SK-N-SH treated with all-trans-retinoic acid at 6 μM for 48 hours (cell line): ENCODE data around the gene CADM2.

Experiments
- ATAC-seq: fragments of 200-7000 bp; cut with Tn5 transposase; 3 replicates; pipeline ENCODE4 v1.9.1; 2020; ENCODE audit warnings: mild to moderate bottlenecking, moderate library complexity
- ARNTL ChIP-seq: fragments of 450-650 bp; formaldehyde crosslinking; IDR thresholded peaks from 2 replicates; pipeline ENCODE4 v1.5.0; 2020; ENCODE audit warnings: low read depth, mild to moderate bottlenecking, moderate library complexity, borderline replicate concordance
- BACH2 ChIP-seq: fragments of 250-450 bp; sonication (Bioruptor Pico); IDR thresholded peaks from 2 replicates; pipeline ENCODE4 v1.9.0; 2021; ENCODE audit warnings: mild to moderate bottlenecking, borderline replicate concordance
- CSDC2 ChIP-seq: fragments of 250-450 bp; sonication (Bioruptor Pico); IDR thresholded peaks from 2 replicates; pipeline ENCODE4 v1.5.0; 2020; ENCODE audit warnings: mild to moderate bottlenecking, moderate library complexity
- CSRNP3 ChIP-seq: fragments of 250-450 bp; sonication (Bioruptor Pico); IDR thresholded peaks from 2 replicates; pipeline ENCODE4 v1.5.1; 2021; ENCODE audit warnings: mild to moderate bottlenecking, moderate library complexity
- ESRRG ChIP-seq: fragments of 250-450 bp; sonication (Bioruptor Pico); IDR thresholded peaks from 2 replicates; pipeline ENCODE4 v1.6.1; 2021; ENCODE audit warnings: mild to moderate bottlenecking
- GLIS3 ChIP-seq: fragments of 250-450 bp; sonication (Bioruptor Pico); IDR thresholded peaks from 2 replicates; pipeline ENCODE4 v1.5.0; 2020; ENCODE audit warnings: mild to moderate bottlenecking, moderate library complexity
- ISL1 ChIP-seq: fragments of 250-450 bp; sonication (Bioruptor Pico); IDR thresholded peaks from 2 replicates; pipeline ENCODE4 v2.1.2; 2022; ENCODE audit warnings: mild to moderate bottlenecking, moderate library complexity
- OSR1 ChIP-seq: fragments of 250-450 bp; sonication (Bioruptor Pico); IDR thresholded peaks from 2 replicates; pipeline ENCODE4 v1.8.0; 2022; ENCODE audit warnings: moderate library complexity, mild to moderate bottlenecking, inconsistent platforms
- POU6F1 ChIP-seq: fragments of 250-450 bp; sonication (Bioruptor Pico); IDR thresholded peaks from 2 replicates; pipeline ENCODE4 v1.8.0; 2021; ENCODE audit warnings: low read depth, mild to moderate bottlenecking, moderate library complexity, borderline replicate concordance
- PPARA ChIP-seq: fragments of 250-450 bp; sonication (Bioruptor Pico); IDR thresholded peaks from 2 replicates; pipeline ENCODE4 v1.5.0; 2020; ENCODE audit warnings: mild to moderate bottlenecking, borderline replicate concordance
- RARB ChIP-seq: fragments of 250-450 bp; sonication (Bioruptor Pico); IDR thresholded peaks from 2 replicates; pipeline ENCODE4 v1.8.0; 2021; ENCODE audit warnings: mild to moderate bottlenecking, moderate library complexity
- SNAI2 ChIP-seq: fragments of 250-450 bp; sonication (Bioruptor Pico); IDR thresholded peaks from 2 replicates; pipeline ENCODE4 v1.5.0; 2020; ENCODE audit warnings: mild to moderate bottlenecking, moderate library complexity
- TCF4 ChIP-seq: fragments of 250-450 bp; sonication (Bioruptor Pico); IDR thresholded peaks from 2 replicates; pipeline ENCODE4 v1.8.0; 2021; ENCODE audit warnings: mild to moderate bottlenecking, moderate library complexity, borderline replicate concordance
- TOX ChIP-seq: fragments of 250-450 bp; sonication (Bioruptor Pico); IDR thresholded peaks from 2 replicates; pipeline ENCODE4 v1.8.0; 2021; ENCODE audit warnings: mild to moderate bottlenecking, moderate library complexity, borderline replicate concordance
- TSHZ2 ChIP-seq: fragments of 250-450 bp; sonication (Bioruptor Pico); IDR thresholded peaks from 2 replicates; pipeline ENCODE4 v1.5.0; 2020; ENCODE audit warnings: mild to moderate bottlenecking, moderate library complexity
- ZC3H10 ChIP-seq: fragments of 250-450 bp; sonication (Bioruptor Pico); IDR thresholded peaks from 2 replicates; pipeline ENCODE4 v1.5.1; 2021; ENCODE audit warnings: mild to moderate bottlenecking, moderate library complexity
- ZFP30 ChIP-seq: fragments of 450-650 bp; formaldehyde crosslinking; IDR thresholded peaks from 2 replicates; pipeline ENCODE4 v1.5.0; 2022; ENCODE audit warnings: mild to moderate bottlenecking, moderate library complexity
- ZNF565 ChIP-seq: fragments of 450-650 bp; formaldehyde crosslinking; conservative IDR thresholded peaks from 2 replicates; pipeline ENCODE4 v1.5.0; 2020; ENCODE audit warnings: low read depth, mild to moderate bottlenecking, moderate library complexity
- ZNF70 ChIP-seq: fragments of 450-650 bp; formaldehyde crosslinking; IDR thresholded peaks from 2 replicates; pipeline ENCODE4 v1.5.0; 2020; ENCODE audit warnings: mild to moderate bottlenecking, moderate library complexity
- ZNF8 ChIP-seq: fragments of 450-650 bp; formaldehyde crosslinking; IDR thresholded peaks from 2 replicates; pipeline ENCODE4 v1.5.0; 2020; ENCODE audit warnings: mild to moderate bottlenecking, moderate library complexity
- TF ChIP-seq, protein P1 (sequence below): fragments of 250-450 bp; sonication (Bioruptor Pico); IDR thresholded peaks from 2 replicates; pipeline ENCODE4 v1.8.0; 2020; ENCODE audit warnings: mild to moderate bottlenecking, moderate library complexity, borderline replicate concordance

Gene CADM2

DNA sequence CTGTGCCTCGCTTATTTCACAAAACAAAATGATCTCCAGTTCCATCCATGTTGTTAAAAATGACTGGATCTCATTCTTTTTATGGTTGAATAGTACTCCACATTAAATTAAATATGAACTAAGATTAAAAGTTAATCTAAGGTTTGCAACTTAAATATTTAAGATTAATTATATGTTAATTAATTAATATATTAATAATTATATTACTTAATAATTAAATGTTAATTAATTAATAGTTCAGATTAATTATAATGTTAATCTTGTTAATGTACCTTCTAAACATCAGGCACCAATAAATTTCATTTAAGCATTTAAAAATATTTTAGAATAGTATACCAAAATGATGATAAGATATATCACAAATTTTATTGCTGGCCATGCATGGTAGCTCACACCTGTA, 971.9 kb downstream of the CADM2 start:
- ATAC-seq = no peak

GRCh38 chr3:85933326-85933725, 974.5 kb downstream of the CADM2 start:
- TF ChIP-seq ZFP30 = no peak
- no peak for TF ChIP-seq CSRNP3 (CRISPR knock-in tag)
- TF ChIP-seq TSHZ2 (CRISPR knock-in tag) = no peak
- TF ChIP-seq TOX (CRISPR knock-in tag) = no peak
- TF ChIP-seq ZC3H10 (CRISPR knock-in tag) = no peak
- TF ChIP-seq TCF4 (CRISPR knock-in tag) = no peak
- TF ChIP-seq ARNTL = no peak
- TF ChIP-seq, protein P1, sequence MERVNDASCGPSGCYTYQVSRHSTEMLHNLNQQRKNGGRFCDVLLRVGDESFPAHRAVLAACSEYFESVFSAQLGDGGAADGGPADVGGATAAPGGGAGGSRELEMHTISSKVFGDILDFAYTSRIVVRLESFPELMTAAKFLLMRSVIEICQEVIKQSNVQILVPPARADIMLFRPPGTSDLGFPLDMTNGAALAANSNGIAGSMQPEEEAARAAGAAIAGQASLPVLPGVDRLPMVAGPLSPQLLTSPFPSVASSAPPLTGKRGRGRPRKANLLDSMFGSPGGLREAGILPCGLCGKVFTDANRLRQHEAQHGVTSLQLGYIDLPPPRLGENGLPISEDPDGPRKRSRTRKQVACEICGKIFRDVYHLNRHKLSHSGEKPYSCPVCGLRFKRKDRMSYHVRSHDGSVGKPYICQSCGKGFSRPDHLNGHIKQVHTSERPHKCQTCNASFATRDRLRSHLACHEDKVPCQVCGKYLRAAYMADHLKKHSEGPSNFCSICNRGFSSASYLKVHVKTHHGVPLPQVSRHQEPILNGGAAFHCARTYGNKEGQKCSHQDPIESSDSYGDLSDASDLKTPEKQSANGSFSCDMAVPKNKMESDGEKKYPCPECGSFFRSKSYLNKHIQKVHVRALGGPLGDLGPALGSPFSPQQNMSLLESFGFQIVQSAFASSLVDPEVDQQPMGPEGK (CRISPR knock-in tag) = no peak
- no peak for TF ChIP-seq CSDC2
- no peak for TF ChIP-seq POU6F1 (CRISPR knock-in tag)
- TF ChIP-seq ZNF565 (CRISPR knock-in tag) = no peak
- TF ChIP-seq OSR1 (CRISPR knock-in tag) = no peak
- TF ChIP-seq ZNF8 (CRISPR knock-in tag) = no peak
- no peak for TF ChIP-seq RARB (CRISPR knock-in tag)
- no peak for TF ChIP-seq GLIS3
- no peak for TF ChIP-seq BACH2 (CRISPR knock-in tag)
- no peak for TF ChIP-seq PPARA (CRISPR knock-in tag)
- no peak for TF ChIP-seq ESRRG (CRISPR knock-in tag)
- TF ChIP-seq SNAI2 (CRISPR knock-in tag) = no peak
- TF ChIP-seq ISL1 (CRISPR knock-in tag) = no peak

More for the DNA sequence above, 971.9 kb downstream of the CADM2 start:
- no peak for TF ChIP-seq BACH2 (CRISPR knock-in tag)

DNA sequence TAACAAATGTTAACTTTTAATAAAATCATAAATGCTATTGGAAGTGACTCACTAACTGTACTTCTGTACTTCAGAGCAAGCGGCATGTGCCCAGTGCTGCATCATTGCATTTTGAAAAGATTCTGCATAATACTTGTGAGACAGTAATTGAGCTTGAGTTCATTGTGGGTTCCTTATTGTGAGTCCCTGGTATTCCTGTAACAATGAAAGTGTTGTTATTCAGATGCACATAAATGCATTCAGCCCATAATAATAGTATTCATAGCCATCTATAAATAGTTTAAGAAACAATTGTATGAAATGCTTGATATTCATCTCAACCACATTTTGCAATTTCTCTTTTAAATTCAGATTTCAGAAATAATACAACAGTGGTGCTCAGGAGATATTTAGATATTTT, 976.4 kb downstream of the CADM2 start:
- no peak for ATAC-seq

More at GRCh38 chr3:85933326-85933725, 974.5 kb downstream of the CADM2 start:
- no peak for ATAC-seq

DNA sequence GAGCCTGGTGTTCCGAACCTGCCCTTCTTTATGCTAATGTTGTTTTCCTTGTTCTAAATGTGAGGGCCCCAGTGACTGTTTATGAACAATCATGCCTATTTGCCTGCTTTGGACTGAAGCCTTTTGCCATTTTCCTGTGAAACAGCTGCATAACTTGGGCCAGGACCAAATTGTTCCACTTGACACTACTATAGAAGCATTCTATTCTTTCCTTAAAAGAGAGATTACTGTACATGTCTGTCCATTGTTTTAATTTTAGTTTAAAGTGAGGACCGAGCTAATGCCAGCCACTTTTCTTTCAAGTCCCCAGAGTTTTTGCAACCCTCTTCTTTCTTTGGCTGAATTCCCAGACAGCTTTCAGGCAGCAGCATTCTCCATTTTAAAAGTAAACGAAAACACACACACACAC, 980.3 kb downstream of the CADM2 start:
- ATAC-seq = no peak

More for the DNA sequence above, 976.4 kb downstream of the CADM2 start:
- TF ChIP-seq ISL1 (CRISPR knock-in tag) (no peak), CSDC2 (no peak)
- TF ChIP-seq, all 23 proteins: peak for 0

DNA sequence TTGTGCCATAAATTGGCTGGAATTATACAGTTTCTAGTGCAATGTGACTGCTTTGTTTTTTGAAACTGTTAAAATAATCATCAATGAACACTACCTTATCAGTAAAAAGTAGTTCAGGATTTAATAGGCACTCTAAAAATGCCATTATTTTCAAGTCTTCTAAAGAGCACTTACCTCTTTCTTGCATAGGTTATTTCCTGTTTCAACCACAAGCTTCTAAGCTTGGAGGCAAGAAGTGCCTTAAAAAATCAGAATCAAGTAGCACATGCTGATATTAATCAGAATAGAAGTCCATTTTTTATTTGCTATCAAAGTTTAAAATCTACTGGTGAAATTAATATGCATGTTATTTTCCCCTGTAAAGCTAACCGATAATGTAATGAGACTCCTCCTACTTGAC, 991.6 kb downstream of the CADM2 start:
- no peak for ATAC-seq
- no peak for TF ChIP-seq CSRNP3 (CRISPR knock-in tag)
- TF ChIP-seq, protein P1 (CRISPR knock-in tag) = no peak
- no peak for TF ChIP-seq ZNF70
- TF ChIP-seq ZFP30 = no peak
- TF ChIP-seq CSDC2 = no peak
- no peak for TF ChIP-seq BACH2 (CRISPR knock-in tag)
- TF ChIP-seq ISL1 (CRISPR knock-in tag) = no peak
- TF ChIP-seq ARNTL = no peak

More for the DNA sequence above, 980.3 kb downstream of the CADM2 start:
- TF ChIP-seq ISL1 (CRISPR knock-in tag) (0 out of 2 replicates have a peak, but pooled peaks have one; percentile 13), ZNF565 (CRISPR knock-in tag) (no peak)
